HepG2 (cell line): ENCODE results near the gene SDR39U1. TPM values are rescaled to one million over a fixed set of nuclear protein-coding genes. Genes with fewer than 3 reads are reported as not detected.

Experiments
- CENPT ChIP-seq: sonication (generic); formaldehyde crosslinking; IDR thresholded peaks from 2 replicates; pipeline ENCODE4 v1.8.0; 2022; ENCODE audit warnings: low read depth, mild to moderate bottlenecking, moderate library complexity, missing genetic modification reagents
- HIVEP1 ChIP-seq: sonication (generic); formaldehyde crosslinking; IDR thresholded peaks from 2 replicates; pipeline ENCODE4 v1.4.0; 2020; ENCODE audit warnings: mild to moderate bottlenecking, missing genetic modification reagents
- IRF2 ChIP-seq: IDR thresholded peaks from 2 replicates; pipeline ENCODE4 v1.6.1; 2018; ENCODE audit warnings: missing genetic modification reagents, missing compliant biosample characterization
- KLF12 ChIP-seq: sonication (generic); formaldehyde crosslinking; IDR thresholded peaks from 2 replicates; pipeline ENCODE4 v1.4.0; 2020; ENCODE audit warnings: missing genetic modification reagents, borderline replicate concordance
- NFKB2 ChIP-seq: sonication (generic); formaldehyde crosslinking; IDR thresholded peaks from 2 replicates; pipeline ENCODE4 v1.4.0; 2020; ENCODE audit warnings: missing genetic modification reagents, borderline replicate concordance
- PAX8 ChIP-seq: sonication (generic); formaldehyde crosslinking; IDR thresholded peaks from 2 replicates; pipeline ENCODE4 v1.8.0; 2022; ENCODE audit warnings: mild to moderate bottlenecking, missing genetic modification reagents, borderline replicate concordance
- XRCC5 ChIP-seq: fragments of 200-400 bp; formaldehyde crosslinking; optimal IDR thresholded peaks from 2 replicates; pipeline ENCODE3; 2017; ENCODE audit warnings: mild to moderate bottlenecking, low read length
- ZNF260 ChIP-seq: sonication (generic); formaldehyde crosslinking; IDR thresholded peaks from 2 replicates; pipeline ENCODE4 v1.4.0; 2020; ENCODE audit warnings: missing genetic modification reagents, low read depth, mild to moderate bottlenecking, borderline replicate concordance
- ZNF547 ChIP-seq: sonication (generic); formaldehyde crosslinking; IDR thresholded peaks from 2 replicates; pipeline ENCODE4 v1.5.1; 2020; ENCODE audit warnings: mild to moderate bottlenecking, missing genetic modification reagents
- ZNF746 ChIP-seq: sonication (generic); formaldehyde crosslinking; IDR thresholded peaks from 2 replicates; pipeline ENCODE4 v1.8.0; 2022; ENCODE audit warnings: mild to moderate bottlenecking, missing genetic modification reagents
- ZNF788 ChIP-seq: sonication (generic); formaldehyde crosslinking; IDR thresholded peaks from 2 replicates; pipeline ENCODE4 v1.5.0; 2020; ENCODE audit warnings: mild to moderate bottlenecking, missing genetic modification reagents, borderline replicate concordance
- ZNF883 ChIP-seq: sonication (generic); formaldehyde crosslinking; IDR thresholded peaks from 2 replicates; pipeline ENCODE4 v1.5.1; 2020; ENCODE audit warnings: mild to moderate bottlenecking, missing genetic modification reagents; ENCODE audit errors: not compliant biosample characterization
- ZSCAN22 ChIP-seq: sonication (generic); formaldehyde crosslinking; IDR thresholded peaks from 2 replicates; pipeline ENCODE4 v1.4.0; 2020; ENCODE audit warnings: mild to moderate bottlenecking, missing genetic modification reagents
- ZSCAN25 ChIP-seq: sonication (generic); formaldehyde crosslinking; IDR thresholded peaks from 2 replicates; pipeline ENCODE4 v1.8.0; 2022; ENCODE audit warnings: mild to moderate bottlenecking, missing genetic modification reagents
- polyA plus RNA-seq, 8 experiments: library from polyadenylated mRNA; depleted of rRNA in 3 of 8; stranded (reverse) in 7 of 8; unstranded in 1 of 8; fragments of >200 nt; fragmentation: Illumina TruSeq in 4 of 8; extraction: Trizol in 4 of 8; gene quantifications; 2 replicates each; pipeline versions ENCODE4 v1.2.1 to v1.2.3, GENCODE V29; 2011 to 2016; ENCODE audit warnings: low read depth in 4 of 8, missing spikeins in 1 of 8, mixed read lengths in 1 of 8; ENCODE audit not compliant: insufficient read depth in 1 of 8
- total RNA-seq, 5 experiments: library from RNA; depleted of rRNA; stranded (reverse); fragments of >200 nt; fragmentation: Illumina TruSeq; extraction: Trizol; gene quantifications; 2 replicates each; pipeline ENCODE4 v1.2.3, GENCODE V29; 2016; ENCODE audit warnings: low read depth in 1 of 5
- TF ChIP-seq, protein P1 (sequence below): IDR thresholded peaks from 2 replicates; pipeline ENCODE4 v1.6.1; 2016; ENCODE audit warnings: low read depth, control low read depth
- TF ChIP-seq, protein P2 (sequence below): sonication (generic); formaldehyde crosslinking; IDR thresholded peaks from 2 replicates; pipeline ENCODE4 v1.4.0; 2020; ENCODE audit warnings: missing genetic modification reagents
- TF ChIP-seq, protein P3 (sequence below): sonication (generic); formaldehyde crosslinking; IDR thresholded peaks from 2 replicates; pipeline ENCODE4 v1.4.0; 2020; ENCODE audit warnings: low read depth, missing genetic modification reagents
- TF ChIP-seq, protein P4 (sequence below): sonication (generic); formaldehyde crosslinking; IDR thresholded peaks from 2 replicates; pipeline ENCODE4 v1.5.1; 2020; ENCODE audit warnings: missing genetic modification reagents, mild to moderate bottlenecking, borderline replicate concordance

The SDR39U1 gene
- total and polyA plus RNA-seq, 2 of the 13 experiments (the other 11 are each of a cell fraction or from before 2014, with no cell fraction given) = 34.4 to 129 TPM

DNA sequence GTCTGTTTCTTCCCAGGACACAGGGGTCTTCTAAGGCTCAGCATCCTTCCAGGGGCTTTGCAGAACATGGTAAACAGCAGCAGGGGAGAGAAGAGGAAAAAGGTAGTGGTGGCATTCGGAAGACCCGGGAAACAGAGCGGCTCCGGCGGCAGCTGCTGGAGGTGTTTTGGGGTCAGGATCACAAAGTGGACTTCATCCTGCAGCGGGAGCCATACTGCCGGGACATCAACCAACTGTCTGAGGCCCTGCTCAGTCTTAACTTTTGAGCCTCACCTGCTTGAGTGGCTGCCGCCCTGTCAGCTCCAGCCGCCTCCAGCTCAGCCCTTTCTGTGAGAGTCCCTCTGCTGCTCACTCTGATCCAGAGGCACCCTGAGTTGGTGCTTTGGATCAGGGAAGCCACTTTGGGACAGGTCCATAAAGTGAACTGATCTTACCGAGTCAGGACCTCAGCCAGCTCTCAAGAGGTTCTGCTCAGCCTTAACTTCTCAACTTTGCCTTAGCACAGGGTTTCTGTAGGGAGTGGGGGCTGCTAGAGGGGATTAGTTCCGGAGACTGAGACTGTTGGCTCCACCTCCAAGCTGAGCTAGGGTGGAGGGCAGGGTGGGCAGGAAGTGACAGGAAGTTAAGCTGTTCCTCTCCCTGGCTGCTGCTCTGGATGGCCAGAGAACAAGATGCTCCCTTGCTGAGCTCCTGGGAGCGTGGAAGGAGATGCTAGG is 5.4 kb downstream of the SDR39U1 start (continued):
- TF ChIP-seq ZNF547 (CRISPR knock-in tag) = no peak; the same call in 1 of the 2 replicates
- TF ChIP-seq, protein P1, sequence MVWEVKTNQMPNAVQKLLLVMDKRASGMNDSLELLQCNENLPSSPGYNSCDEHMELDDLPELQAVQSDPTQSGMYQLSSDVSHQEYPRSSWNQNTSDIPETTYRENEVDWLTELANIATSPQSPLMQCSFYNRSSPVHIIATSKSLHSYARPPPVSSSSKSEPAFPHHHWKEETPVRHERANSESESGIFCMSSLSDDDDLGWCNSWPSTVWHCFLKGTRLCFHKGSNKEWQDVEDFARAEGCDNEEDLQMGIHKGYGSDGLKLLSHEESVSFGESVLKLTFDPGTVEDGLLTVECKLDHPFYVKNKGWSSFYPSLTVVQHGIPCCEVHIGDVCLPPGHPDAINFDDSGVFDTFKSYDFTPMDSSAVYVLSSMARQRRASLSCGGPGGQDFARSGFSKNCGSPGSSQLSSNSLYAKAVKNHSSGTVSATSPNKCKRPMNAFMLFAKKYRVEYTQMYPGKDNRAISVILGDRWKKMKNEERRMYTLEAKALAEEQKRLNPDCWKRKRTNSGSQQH = no peak
- TF ChIP-seq HIVEP1 = peak; percentile 17; the same call in 1 of the 2 replicates
- TF ChIP-seq, protein P2, sequence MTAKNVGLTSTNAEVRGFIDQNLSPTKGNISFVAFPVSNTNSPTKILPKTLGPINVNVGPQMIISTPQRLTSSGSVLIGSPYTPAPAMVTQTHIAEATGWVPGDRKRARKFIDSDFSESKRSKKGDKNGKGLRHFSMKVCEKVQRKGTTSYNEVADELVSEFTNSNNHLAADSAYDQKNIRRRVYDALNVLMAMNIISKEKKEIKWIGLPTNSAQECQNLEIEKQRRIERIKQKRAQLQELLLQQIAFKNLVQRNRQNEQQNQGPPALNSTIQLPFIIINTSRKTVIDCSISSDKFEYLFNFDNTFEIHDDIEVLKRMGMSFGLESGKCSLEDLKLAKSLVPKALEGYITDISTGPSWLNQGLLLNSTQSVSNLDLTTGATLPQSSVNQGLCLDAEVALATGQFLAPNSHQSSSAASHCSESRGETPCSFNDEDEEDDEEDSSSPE (CRISPR knock-in tag) = no peak
- TF ChIP-seq IRF2 (CRISPR knock-in tag) = 0 out of 2 replicates have a peak, but pooled peaks have one; percentile 28
- TF ChIP-seq ZNF883 = no peak
- TF ChIP-seq, protein P3, sequence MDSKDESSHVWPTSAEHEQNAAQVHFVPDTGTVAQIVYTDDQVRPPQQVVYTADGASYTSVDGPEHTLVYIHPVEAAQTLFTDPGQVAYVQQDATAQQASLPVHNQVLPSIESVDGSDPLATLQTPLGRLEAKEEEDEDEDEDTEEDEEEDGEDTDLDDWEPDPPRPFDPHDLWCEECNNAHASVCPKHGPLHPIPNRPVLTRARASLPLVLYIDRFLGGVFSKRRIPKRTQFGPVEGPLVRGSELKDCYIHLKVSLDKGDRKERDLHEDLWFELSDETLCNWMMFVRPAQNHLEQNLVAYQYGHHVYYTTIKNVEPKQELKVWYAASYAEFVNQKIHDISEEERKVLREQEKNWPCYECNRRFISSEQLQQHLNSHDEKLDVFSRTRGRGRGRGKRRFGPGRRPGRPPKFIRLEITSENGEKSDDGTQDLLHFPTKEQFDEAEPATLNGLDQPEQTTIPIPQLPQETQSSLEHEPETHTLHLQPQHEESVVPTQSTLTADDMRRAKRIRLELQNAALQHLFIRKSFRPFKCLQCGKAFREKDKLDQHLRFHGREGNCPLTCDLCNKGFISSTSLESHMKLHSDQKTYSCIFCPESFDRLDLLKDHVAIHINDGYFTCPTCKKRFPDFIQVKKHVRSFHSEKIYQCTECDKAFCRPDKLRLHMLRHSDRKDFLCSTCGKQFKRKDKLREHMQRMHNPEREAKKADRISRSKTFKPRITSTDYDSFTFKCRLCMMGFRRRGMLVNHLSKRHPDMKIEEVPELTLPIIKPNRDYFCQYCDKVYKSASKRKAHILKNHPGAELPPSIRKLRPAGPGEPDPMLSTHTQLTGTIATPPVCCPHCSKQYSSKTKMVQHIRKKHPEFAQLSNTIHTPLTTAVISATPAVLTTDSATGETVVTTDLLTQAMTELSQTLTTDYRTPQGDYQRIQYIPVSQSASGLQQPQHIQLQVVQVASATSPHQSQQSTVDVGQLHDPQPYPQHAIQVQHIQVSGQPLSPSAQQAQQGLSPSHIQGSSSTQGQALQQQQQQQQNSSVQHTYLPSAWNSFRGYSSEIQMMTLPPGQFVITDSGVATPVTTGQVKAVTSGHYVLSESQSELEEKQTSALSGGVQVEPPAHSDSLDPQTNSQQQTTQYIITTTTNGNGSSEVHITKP (CRISPR knock-in tag) = peak; percentile 4; the same call in 1 of the 2 replicates
- TF ChIP-seq ZNF746 = no peak
- no peak for TF ChIP-seq ZSCAN22
- 0 out of 2 replicates have a peak, but pooled peaks have one; percentile 6 for TF ChIP-seq CENPT (CRISPR knock-in tag)
- TF ChIP-seq, protein P4, sequence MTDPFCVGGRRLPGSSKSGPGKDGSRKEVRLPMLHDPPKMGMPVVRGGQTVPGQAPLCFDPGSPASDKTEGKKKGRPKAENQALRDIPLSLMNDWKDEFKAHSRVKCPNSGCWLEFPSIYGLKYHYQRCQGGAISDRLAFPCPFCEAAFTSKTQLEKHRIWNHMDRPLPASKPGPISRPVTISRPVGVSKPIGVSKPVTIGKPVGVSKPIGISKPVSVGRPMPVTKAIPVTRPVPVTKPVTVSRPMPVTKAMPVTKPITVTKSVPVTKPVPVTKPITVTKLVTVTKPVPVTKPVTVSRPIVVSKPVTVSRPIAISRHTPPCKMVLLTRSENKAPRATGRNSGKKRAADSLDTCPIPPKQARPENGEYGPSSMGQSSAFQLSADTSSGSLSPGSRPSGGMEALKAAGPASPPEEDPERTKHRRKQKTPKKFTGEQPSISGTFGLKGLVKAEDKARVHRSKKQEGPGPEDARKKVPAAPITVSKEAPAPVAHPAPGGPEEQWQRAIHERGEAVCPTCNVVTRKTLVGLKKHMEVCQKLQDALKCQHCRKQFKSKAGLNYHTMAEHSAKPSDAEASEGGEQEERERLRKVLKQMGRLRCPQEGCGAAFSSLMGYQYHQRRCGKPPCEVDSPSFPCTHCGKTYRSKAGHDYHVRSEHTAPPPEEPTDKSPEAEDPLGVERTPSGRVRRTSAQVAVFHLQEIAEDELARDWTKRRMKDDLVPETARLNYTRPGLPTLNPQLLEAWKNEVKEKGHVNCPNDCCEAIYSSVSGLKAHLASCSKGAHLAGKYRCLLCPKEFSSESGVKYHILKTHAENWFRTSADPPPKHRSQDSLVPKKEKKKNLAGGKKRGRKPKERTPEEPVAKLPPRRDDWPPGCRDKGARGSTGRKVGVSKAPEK = no peak
- no peak for TF ChIP-seq ZNF788
- TF ChIP-seq NFKB2 (CRISPR knock-in tag) = peak; percentile 78; the same call in 1 of the 2 replicates
- TF ChIP-seq XRCC5 = no peak
- no peak for TF ChIP-seq PAX8
- TF ChIP-seq ZNF260 (CRISPR knock-in tag) = no peak
- no peak for TF ChIP-seq KLF12 (CRISPR knock-in tag)
- TF ChIP-seq ZSCAN25 (CRISPR knock-in tag) = no peak
